DND-41 (cell line): ENCODE data around the gene MID2.

Experiments
- ATAC-seq: fragments of 200-7000 bp; cut with Tn5 transposase; 3 replicates; pipeline ENCODE4 v1.9.1; 2021; ENCODE audit warnings: low read depth; ENCODE audit not compliant: insufficient read depth
- DNase-seq: peaks from one replicate; pipeline ENCODE4 v3.0.0-alpha.2; 2020
- H2AFZ ChIP-seq: 2 replicates; pipeline ENCODE4 v1.6.0; 2012; ENCODE audit warnings: low read depth, low read length
- H3K27ac ChIP-seq: 2 replicates; pipeline ENCODE4 v1.5.1; 2012; ENCODE audit warnings: low read length, inconsistent platforms
- H3K27me3 ChIP-seq: fragments of 200-600 bp; sonication (generic); 2 replicates; pipeline ENCODE4 v1.6.0; 2012; ENCODE audit warnings: low read length, mild to moderate bottlenecking, inconsistent platforms; ENCODE audit not compliant: insufficient read depth, poor library complexity
- H3K36me3 ChIP-seq: 2 replicates; pipeline ENCODE4 v1.5.1; 2012; ENCODE audit warnings: low read length, inconsistent platforms; ENCODE audit not compliant: insufficient read depth
- H3K4me1 ChIP-seq: 2 replicates; pipeline ENCODE4 v1.5.1; 2012; ENCODE audit warnings: mild to moderate bottlenecking, low read length; ENCODE audit not compliant: insufficient read depth
- H3K4me2 ChIP-seq: 2 replicates; pipeline ENCODE4 v1.6.0; 2012; ENCODE audit warnings: mild to moderate bottlenecking, moderate library complexity, low read length, inconsistent platforms; ENCODE audit not compliant: insufficient read depth
- H3K4me3 ChIP-seq, 2 experiments: fragments of 200-600 bp in 1 of 2; shearing (Covaris generic) in 1 of 2; 2 replicates each; pipeline ENCODE4 v1.5.1; 2012 to 2016; ENCODE audit warnings: inconsistent platforms in 2 of 2, low read length in 2 of 2, mild to moderate bottlenecking in 2 of 2, low read depth in 1 of 2, moderate library complexity in 1 of 2
- H3K79me2 ChIP-seq: 2 replicates; pipeline ENCODE4 v1.6.0; 2012; ENCODE audit warnings: low read length, inconsistent platforms; ENCODE audit not compliant: insufficient read depth
- H3K9ac ChIP-seq: 2 replicates; pipeline ENCODE4 v1.6.0; 2012; ENCODE audit warnings: low read depth, mild to moderate bottlenecking, inconsistent platforms, low read length, moderate library complexity
- H3K9me3 ChIP-seq: 2 replicates; pipeline ENCODE4 v1.5.1; 2012; ENCODE audit warnings: low read length, moderate library complexity, mild to moderate bottlenecking, inconsistent platforms; ENCODE audit not compliant: insufficient read depth, severe bottlenecking
- H4K20me1 ChIP-seq: 2 replicates; pipeline ENCODE4 v1.6.0; 2012; ENCODE audit warnings: low read length; ENCODE audit not compliant: insufficient read depth
- CTCF ChIP-seq: IDR thresholded peaks from 2 replicates; pipeline ENCODE4 v1.5.1; 2012; ENCODE audit warnings: borderline replicate concordance, low read length, moderate library complexity, mild to moderate bottlenecking; ENCODE audit not compliant: poor library complexity, severe bottlenecking; ENCODE audit errors: extremely low read depth
- EZH2 ChIP-seq: IDR thresholded peaks from 3 replicates; pipeline ENCODE4 v1.6.1; 2012; ENCODE audit warnings: borderline replicate concordance, low read depth, mild to moderate bottlenecking, moderate library complexity, low read length, inconsistent platforms; ENCODE audit not compliant: severe bottlenecking

MID2 gene

GRCh38 chrX:107836958-107837357, 11.3 kb downstream of the MID2 start:
- no peak overlapping the region for H3K4me2 ChIP-seq
- ATAC-seq (no peak), DNase-seq (no peak)
- H3K27me3 ChIP-seq: no peaks in the 10 kb centered on the region
- H2AFZ ChIP-seq: no peak overlapping the region
- H3K36me3 ChIP-seq: no peaks in the 10 kb centered on the region
- no peaks in the 10 kb centered on the region for H3K9me3 ChIP-seq
- no peak overlapping the region for H3K27ac ChIP-seq
- no peaks in the 10 kb centered on the region for H4K20me1 ChIP-seq
- no peaks in the 10 kb centered on the region for H3K4me1 ChIP-seq
- no peak overlapping the region for H3K9ac ChIP-seq
- no peak overlapping the region for H3K4me3 ChIP-seq
- TF ChIP-seq CTCF (no peak), EZH2 (no peak)
- H3K79me2 ChIP-seq: no peaks in the 10 kb centered on the region

- Histone ChIP-seq H3K36me3 (no peaks in the 10 kb centered on the region), H3K27me3 (no peaks in the 10 kb centered on the region), H3K4me1 (no peaks in the 10 kb centered on the region)
Measured at GRCh38 chrX:107840971-107841370, 15.3 kb downstream of the MID2 start.

GRCh38 chrX:107842715-107843400, 17.2 kb downstream of the MID2 start:
- no peaks in the 10 kb centered on the region for H3K79me2 ChIP-seq
- no peak overlapping the region for H2AFZ ChIP-seq
- no peaks in the 10 kb centered on the region for H3K36me3 ChIP-seq
- DNase-seq (no peak), ATAC-seq (no peak)
- H3K4me3 ChIP-seq: no peak overlapping the region
- H3K4me1 ChIP-seq: no peaks in the 10 kb centered on the region
- H3K9me3 ChIP-seq: no peaks in the 10 kb centered on the region
- no peaks in the 10 kb centered on the region for H4K20me1 ChIP-seq
- H3K4me2 ChIP-seq: no peak overlapping the region
- H3K27me3 ChIP-seq: no peaks in the 10 kb centered on the region
- H3K27ac ChIP-seq: no peak overlapping the region
- TF ChIP-seq EZH2 (no peak), CTCF (no peak)
- no peak overlapping the region for H3K9ac ChIP-seq

More at GRCh38 chrX:107840971-107841370, 15.3 kb downstream of the MID2 start:
- H3K4me3 ChIP-seq: no peak overlapping the region
- no peaks in the 10 kb centered on the region for H4K20me1 ChIP-seq
- H2AFZ ChIP-seq: no peak overlapping the region
- H3K27ac ChIP-seq: no peak overlapping the region
- TF ChIP-seq CTCF (no peak), EZH2 (no peak)
- H3K9ac ChIP-seq: no peak overlapping the region
- ATAC-seq (no peak), DNase-seq (no peak)
- no peak overlapping the region for H3K4me2 ChIP-seq
- no peaks in the 10 kb centered on the region for H3K9me3 ChIP-seq
- H3K79me2 ChIP-seq: no peaks in the 10 kb centered on the region
